Activated CD8-positive, alpha-beta memory T cell treated with anti-CD3 and anti-CD28 coated beads for 1 hour (primary cell): ENCODE measurements around the gene PREX1.
"Not testable (repeated sequence)": the region's sequence is repeated elsewhere in the genome, so short reads cannot be mapped to it uniquely, and the experiment has no call there.

Experiments used
- DNase-seq, 2 donors: peaks; one replicate each; pipeline ENCODE4 v3.0.0-alpha.2; 2020; ENCODE audit warnings: low read depth in 1 of 2; ENCODE audit errors: extremely low read depth in 1 of 2

The PREX1 gene

GRCh38 chr20:48758206-48758820 lies 69.5 kb downstream of the PREX1 start:
- DNase-seq, result no peak

- DNase-seq, result not testable (repeated sequence)
Observed at GRCh38 chr20:48756774-48757173, 71.0 kb downstream of the PREX1 start.

DNA sequence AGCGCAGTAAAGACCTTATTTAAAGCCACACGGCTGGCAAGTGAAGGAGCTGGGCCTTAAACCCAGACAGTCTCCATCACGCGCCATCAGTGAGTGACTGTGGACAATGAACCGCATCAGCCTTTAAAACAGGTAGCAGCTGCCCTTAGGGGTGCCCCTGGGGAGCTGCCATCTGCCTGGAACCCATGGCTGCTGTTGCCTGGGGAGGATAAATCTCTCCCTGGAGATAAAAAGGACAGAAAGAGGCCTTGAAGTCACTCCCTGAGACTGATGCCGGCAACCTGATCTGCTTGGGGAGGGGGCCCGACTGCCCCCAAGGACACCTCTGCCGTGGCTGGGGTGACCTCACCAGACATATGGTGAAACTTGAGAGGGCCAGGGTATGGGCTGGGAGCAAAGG lies 73.5 kb downstream of the PREX1 start:
- no peak for DNase-seq

- no peak for DNase-seq
Observed at GRCh38 chr20:48752963-48753362, 74.8 kb downstream of the PREX1 start.

GRCh38 chr20:48751871-48752270 lies 75.9 kb downstream of the PREX1 start:
- no peak for DNase-seq

- no peak for DNase-seq
Observed at GRCh38 chr20:48750941-48751635, 76.7 kb downstream of the PREX1 start.

- no peak for DNase-seq
Observed at GRCh38 chr20:48750376-48750775, 77.4 kb downstream of the PREX1 start.

DNA sequence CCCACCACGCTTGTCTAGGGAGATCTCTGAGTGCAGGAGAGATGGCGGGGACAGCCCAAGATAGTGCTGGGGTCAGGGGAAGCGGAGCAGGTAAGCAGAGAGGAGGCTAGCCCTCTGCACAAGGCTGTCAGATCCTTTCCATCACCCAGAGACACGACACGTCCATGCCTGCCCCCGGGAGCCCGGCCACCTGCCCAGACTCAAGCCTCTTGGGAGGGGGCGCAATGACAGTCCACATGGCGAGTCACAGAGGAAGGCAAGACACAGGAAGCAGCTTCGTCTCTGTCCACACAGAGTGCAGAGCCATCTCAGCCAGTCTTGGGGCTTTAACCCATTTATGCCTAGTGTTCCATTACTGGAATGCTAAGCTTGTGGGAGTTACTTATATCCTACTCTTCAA lies 78.4 kb downstream of the PREX1 start:
- no peak for DNase-seq

DNA sequence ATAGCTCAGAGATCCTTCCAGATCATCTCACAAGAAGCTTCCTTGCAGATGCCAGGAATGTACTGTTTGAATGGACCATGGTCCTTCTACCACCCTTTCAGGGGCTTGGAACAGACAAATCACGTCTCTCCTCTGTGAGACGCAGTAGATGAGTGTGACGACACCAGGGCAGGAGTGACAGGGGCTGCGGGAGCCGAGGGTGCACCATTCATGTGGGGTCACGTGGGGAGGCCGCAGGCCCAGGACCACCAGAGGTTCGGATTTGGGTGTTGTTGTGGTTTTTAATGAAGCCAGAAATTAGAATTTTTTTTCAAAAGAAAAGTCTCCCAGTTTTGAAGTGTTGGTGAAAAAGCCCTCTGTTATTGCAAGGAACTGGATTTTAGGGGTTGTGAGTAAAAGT lies 79.2 kb downstream of the PREX1 start:
- no peak for DNase-seq

DNA sequence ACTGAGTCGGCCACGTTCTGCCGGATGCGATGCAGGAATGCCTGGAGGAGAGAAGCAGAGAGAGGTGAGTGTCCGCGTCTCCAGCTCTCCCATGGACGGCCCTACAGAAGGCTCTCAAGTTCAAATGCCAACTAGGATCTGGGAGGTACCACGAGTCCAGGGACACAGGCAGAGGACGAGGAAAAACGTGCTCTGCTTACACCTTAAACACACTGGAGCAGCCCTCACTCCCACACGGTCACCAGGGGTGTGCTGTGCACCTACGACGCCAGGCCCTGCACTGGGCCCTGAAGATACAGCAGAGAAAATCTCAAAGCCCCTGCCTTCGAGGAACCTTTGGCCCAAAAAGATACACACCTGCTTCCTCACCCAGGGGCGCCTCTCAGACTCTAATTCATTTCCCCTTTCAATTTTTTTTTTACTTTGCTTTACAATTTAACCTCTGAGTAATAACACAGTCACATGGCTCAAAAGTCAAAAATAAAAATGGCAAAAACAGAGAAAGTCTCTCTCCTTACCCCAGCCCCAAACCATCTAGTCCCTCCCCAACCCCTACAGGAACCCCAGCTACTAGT lies 79.9 kb downstream of the PREX1 start:
- no peak for DNase-seq

- no peak for DNase-seq
Observed at GRCh38 chr20:48745330-48745729, 82.5 kb downstream of the PREX1 start.

GRCh38 chr20:48744515-48744914 lies 83.3 kb downstream of the PREX1 start:
- DNase-seq, result no peak

- no peak for DNase-seq
Observed at GRCh38 chr20:48743807-48744206, 84.0 kb downstream of the PREX1 start.

DNA sequence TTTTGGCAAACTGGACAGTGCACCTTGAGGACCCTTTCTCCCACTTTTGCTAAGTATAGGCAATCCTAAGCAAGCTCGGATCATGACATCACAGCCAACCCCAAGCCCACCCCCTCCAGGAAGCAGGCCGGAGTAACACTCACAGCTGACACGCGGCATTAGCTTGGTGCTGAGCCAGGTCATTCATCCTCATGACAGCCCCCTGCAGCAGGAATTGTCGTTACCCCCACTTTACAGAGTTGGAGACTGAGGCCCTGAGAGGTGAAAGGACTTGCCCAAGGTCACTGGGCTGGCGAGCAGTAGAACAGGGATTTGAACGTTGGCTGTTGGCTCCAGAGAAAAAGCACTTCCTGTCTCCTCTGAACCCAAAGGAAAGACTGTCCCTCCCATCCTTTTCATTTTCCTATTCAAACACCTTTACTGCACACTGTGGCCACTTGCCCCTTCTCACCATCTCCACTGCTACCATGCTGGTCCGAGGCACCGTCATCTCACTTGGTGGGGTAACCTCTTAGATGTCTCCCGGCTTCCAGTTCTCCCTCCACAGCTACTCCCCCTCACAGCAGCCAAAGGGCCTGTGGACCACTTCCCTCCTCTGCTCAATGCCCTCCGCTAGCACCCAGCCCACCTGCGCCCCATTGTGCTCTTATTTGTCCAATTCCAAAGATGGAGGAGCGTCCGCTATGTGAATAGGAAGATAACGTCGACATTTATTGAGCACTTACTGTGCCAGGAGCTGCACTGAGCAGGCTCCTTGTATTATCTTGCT lies 84.7 kb downstream of the PREX1 start:
- DNase-seq, result no peak

DNA sequence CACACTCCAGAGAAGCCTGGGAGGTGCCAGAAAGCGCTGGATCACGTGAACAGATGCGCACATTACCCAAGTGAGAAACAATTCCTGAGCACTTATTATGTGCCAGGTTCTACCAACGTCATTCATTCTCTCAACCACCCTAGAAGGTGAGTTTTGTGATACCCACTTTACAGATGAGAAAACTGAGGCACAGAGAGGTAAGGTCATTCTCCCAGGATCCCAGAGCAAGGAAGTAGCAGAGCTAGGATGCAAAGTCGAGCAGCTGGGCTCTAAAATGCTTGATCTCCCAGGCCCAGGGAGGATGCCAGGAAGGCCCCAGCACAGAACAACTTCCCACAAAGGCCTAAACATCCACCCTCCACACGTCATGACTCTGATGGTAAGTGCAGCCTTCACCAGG lies 85.6 kb downstream of the PREX1 start:
- DNase-seq, result no peak

- no peak for DNase-seq
Observed at GRCh38 chr20:48741669-48742068, 86.1 kb downstream of the PREX1 start.

DNA sequence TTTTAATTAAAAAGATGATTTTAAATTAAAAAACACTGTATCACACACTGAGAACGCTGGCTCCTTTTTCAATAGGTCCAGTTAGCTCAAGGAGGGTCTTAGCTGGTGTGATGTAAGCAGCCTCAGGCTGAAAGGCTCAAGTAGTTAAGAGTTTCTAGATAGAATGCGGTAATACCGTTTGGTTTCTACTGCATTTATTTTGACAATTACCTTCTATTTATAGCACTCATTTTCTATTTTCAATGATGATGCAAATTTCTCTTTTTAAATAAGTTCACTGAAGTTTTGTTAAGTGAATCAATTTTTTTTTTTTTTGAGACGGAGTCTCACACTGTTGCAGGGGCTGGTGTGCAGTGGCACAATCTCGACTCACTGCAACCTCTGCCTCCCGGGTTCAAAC lies 87.1 kb downstream of the PREX1 start:
- DNase-seq, result no peak

DNA sequence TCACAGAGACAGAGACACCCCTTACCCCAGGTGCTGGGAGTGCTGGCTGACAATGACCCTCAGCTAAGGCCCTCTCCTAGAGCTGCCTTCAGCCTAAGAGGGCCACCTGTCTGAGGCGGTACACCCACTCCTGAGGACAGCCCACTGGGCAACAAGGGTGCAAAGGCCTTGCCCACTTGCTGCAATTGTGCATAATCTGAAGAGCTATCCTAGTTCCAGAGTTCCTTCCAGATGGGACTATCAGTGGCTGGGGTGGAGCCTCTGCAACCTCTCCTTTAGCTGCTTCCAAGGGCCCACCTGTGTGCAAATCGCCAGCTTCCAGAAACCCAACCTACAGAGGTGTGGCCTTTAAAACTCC lies 87.5 kb downstream of the PREX1 start:
- DNase-seq, result no peak

GRCh38 chr20:48739395-48740291 lies 88.2 kb downstream of the PREX1 start:
- no peak for DNase-seq

DNA sequence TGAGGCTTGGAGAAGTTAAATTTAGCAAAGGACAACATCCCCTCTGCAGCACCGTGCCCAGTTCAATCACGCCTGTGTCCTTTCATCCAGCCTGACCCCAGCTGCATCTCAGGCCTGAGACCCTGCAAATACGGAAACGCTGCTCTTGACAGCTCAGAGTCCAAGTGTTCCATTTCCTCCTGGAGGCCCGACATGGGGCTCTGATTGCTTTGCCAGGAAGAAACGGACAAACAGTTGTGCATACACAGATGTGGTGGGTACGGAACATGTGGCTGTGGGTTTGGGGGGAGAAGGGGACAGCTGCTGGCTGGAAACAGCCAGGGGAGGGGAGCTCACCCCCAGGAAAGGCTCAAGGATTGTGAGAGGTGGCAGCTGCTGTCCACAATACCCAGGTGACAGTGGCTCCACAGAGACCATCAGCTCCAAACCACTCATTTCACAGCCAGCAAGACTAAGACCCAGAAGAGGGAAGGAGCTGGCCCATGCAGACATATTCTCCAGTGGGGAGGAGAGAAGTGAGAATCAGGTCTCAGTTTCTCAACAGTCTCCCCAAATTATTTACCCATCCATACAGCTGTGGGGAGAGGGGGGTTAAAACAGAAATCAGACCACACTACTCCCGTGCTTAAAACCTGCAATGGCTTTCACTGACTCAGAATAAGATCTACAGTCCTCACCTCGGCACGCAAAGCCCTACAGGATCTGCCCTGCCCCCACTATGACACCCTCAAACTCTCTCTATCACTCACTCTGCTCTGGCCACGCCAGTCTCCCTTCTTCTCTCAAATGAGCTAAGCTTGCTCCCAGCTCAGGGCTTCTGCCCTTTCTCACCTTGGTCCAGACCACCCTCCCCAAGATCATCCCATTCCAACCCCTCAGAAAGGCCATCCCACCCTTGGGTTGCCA lies 89.1 kb downstream of the PREX1 start:
- DNase-seq, result no peak
